CD4-positive, alpha-beta T cell treated with Interleukin-15 for 4 hours (primary cell): ENCODE data around the gene CHIT1.

ENCODE experiments used
- DNase-seq: peaks from one replicate; pipeline ENCODE4 v3.0.0-alpha.2; 2020; ENCODE audit warnings: low spot score

CHIT1 gene

GRCh38 chr1:203216274-203217138 is 13.0 kb downstream of the CHIT1 start:
- DNase-seq: peak; percentile 66

- no peak for DNase-seq
Measured at GRCh38 chr1:203215573-203215972, 13.9 kb downstream of the CHIT1 start.

GRCh38 chr1:203214871-203215270 is 14.6 kb downstream of the CHIT1 start:
- no peak for DNase-seq

- no peak for DNase-seq
Measured at GRCh38 chr1:203213126-203213525, 16.3 kb downstream of the CHIT1 start.

GRCh38 chr1:203211812-203212211 is 17.7 kb downstream of the CHIT1 start:
- no peak for DNase-seq

- DNase-seq: no peak
Measured at GRCh38 chr1:203210988-203211387, 18.5 kb downstream of the CHIT1 start.

GRCh38 chr1:203210350-203210749 is 19.1 kb downstream of the CHIT1 start:
- DNase-seq: no peak

- DNase-seq: no peak
Measured at GRCh38 chr1:203208181-203208580, 21.3 kb downstream of the CHIT1 start.

GRCh38 chr1:203207751-203208150 is 21.7 kb downstream of the CHIT1 start:
- no peak for DNase-seq

- no peak for DNase-seq
Measured at GRCh38 chr1:203206129-203206687, 23.3 kb downstream of the CHIT1 start.

- no peak for DNase-seq
Measured at GRCh38 chr1:203204756-203205155, 24.7 kb downstream of the CHIT1 start.

- DNase-seq: no peak
Measured at GRCh38 chr1:203202431-203203245, 26.8 kb downstream of the CHIT1 start.

- no peak for DNase-seq
Measured at GRCh38 chr1:203201516-203202205, 27.8 kb downstream of the CHIT1 start.

- DNase-seq: no peak
Measured at GRCh38 chr1:203200916-203201315, 28.6 kb downstream of the CHIT1 start.

- DNase-seq: no peak
Measured at GRCh38 chr1:203199816-203200571, 29.5 kb downstream of the CHIT1 start.

- no peak for DNase-seq
Measured at GRCh38 chr1:203199481-203199815, 30.0 kb downstream of the CHIT1 start.

- DNase-seq: no peak
Measured at GRCh38 chr1:203199002-203199401, 30.5 kb downstream of the CHIT1 start.

- no peak for DNase-seq
Measured at GRCh38 chr1:203197625-203198024, 31.8 kb downstream of the CHIT1 start.

GRCh38 chr1:203196371-203196770 is 33.1 kb downstream of the CHIT1 start:
- DNase-seq: no peak

- no peak for DNase-seq
Measured at GRCh38 chr1:203190949-203191348, 38.5 kb downstream of the CHIT1 start.

GRCh38 chr1:203189951-203190352 is 39.5 kb downstream of the CHIT1 start:
- no peak for DNase-seq
